Measurements from ENCODE around the gene SFXN3. TPM values are rescaled to one million over a fixed set of nuclear protein-coding genes. Genes with fewer than 3 reads are reported as not detected.

The SFXN3 gene
- total RNA-seq, 6 experiments from 2014 or later: 44.1 to 57.4 (median 50.5) TPM

DNA sequence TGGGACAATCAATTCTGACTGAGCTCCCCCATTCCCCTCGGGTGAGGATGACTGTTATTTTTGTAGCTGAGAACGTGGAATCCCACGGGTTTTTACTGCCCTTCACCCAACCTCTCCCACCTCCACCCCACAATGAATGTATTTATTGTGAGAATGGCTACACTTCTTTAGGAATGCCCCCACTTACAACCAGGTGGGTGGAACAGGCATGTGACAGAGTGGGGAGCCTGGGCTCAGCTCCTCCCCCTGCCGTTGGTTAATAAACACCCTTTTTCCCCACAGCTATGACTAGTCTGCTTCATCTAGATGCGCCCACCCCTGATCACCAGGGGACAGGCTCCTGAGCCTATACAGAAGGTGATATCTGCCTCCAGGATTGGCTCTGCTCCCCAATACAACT, 45.7 kb upstream of the SFXN3 start:
- H3K36me3 Mint-ChIP-seq (ENCODE audit: low read depth): peaks cover 10% of the 10 kb centered on the region
- H3K9me3 Mint-ChIP-seq: no peaks in the 10 kb centered on the region
- DNase-seq: no peak
- TF ChIP-seq, protein P1, sequence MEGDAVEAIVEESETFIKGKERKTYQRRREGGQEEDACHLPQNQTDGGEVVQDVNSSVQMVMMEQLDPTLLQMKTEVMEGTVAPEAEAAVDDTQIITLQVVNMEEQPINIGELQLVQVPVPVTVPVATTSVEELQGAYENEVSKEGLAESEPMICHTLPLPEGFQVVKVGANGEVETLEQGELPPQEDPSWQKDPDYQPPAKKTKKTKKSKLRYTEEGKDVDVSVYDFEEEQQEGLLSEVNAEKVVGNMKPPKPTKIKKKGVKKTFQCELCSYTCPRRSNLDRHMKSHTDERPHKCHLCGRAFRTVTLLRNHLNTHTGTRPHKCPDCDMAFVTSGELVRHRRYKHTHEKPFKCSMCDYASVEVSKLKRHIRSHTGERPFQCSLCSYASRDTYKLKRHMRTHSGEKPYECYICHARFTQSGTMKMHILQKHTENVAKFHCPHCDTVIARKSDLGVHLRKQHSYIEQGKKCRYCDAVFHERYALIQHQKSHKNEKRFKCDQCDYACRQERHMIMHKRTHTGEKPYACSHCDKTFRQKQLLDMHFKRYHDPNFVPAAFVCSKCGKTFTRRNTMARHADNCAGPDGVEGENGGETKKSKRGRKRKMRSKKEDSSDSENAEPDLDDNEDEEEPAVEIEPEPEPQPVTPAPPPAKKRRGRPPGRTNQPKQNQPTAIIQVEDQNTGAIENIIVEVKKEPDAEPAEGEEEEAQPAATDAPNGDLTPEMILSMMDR (IDR thresholded peaks at IDR 0.05): no peak; the same call in 1 of the 2 replicates
- no peak overlapping the region for H3K27ac Mint-ChIP-seq
- peaks cover 24% of the 10 kb centered on the region for H3K4me1 Mint-ChIP-seq (ENCODE audit: low read depth)
- no peak overlapping the region for H3K4me3 Mint-ChIP-seq
- no peaks in the 10 kb centered on the region; the same call in 1 of the 2 replicates for H3K27me3 Mint-ChIP-seq (ENCODE audit: insufficient read depth)

DNA sequence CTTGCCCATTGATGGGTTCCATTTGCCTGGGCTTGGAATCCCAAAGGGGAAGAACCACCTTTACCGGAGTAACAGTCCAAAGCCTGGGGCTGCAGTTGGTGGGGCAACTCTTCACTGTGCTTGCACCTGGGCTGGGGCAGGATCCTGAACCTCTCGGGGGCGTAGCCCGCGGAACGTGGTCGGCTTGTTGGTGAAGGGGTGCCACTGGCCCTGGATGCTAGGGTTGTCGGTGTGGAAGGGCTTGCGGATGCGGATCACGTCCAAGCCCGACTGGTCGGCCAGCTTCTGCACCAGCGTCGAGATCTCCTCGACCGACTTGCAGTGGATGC, 44.4 kb upstream of the SFXN3 start:
- Mint-ChIP-seq H3K4me1 (ENCODE audit: low read depth) (peaks cover 27% of the 10 kb centered on the region), H3K9me3 (no peaks in the 10 kb centered on the region), H3K27ac (0 out of 2 replicates have a peak overlapping the region, but pooled peaks have one; percentile 85), H3K36me3 (ENCODE audit: low read depth) (peaks cover 21% of the 10 kb centered on the region), H3K27me3 (ENCODE audit: insufficient read depth) (no peaks in the 10 kb centered on the region; the same call in 1 of the 2 replicates), H3K4me3 (peak overlapping the region; percentile 99)
- TF ChIP-seq, protein P1 (IDR thresholded peaks at IDR 0.05): no peak
- DNase-seq: no peak

DNA sequence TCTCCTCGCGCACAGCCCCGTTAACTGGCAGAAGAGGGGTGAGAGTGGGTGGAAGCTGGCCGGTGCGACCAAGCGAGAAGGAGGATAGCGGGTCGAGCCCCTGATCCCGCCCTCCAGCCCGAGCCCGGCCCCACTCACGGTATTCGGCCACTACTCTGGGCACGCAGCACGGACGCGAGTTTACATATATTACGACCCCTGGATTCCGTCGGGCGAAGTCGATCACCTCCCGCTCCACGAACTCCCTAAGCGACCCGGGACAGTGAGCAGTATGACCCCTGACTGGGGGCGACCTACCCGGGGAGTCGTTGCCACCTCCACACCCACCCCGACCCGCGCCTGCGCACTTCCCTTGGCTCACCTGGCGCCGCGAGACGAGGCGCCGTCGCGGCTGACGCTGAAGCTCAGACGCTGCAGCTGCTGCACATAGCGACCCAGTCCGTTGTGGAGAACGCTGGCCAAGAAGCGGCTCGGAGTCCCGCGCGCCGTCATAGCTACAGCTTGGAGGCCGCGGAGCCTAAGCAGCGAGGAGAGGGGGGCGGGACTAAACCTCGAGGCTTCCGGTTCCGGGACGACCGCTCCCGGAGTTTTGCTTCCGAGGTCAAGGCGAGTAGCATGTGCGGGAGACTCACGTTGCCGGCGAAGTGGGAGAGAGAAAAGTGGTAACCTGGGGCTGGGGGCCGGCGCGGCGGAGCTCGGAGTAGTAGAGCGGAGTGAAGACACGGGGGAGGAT, 43.9 kb upstream of the SFXN3 start, which contains the start of the genes MRPL43 and TWNK:
TSS of gene MRPL43 (minus strand) at position 546 of the 733 bp plus-strand sequence. CDS start at position 492, 54 bp downstream.
TSS of gene TWNK (plus strand) at position 592 of the 733 bp plus-strand sequence. CDS start 668 bp downstream, outside the sequence.
- Mint-ChIP-seq H3K36me3 (ENCODE audit: low read depth) (peaks cover 21% of the 10 kb centered on the region), H3K9me3 (no peaks in the 10 kb centered on the region), H3K27ac (peak within 1 kb of the TSS; percentile 85), H3K4me1 (ENCODE audit: low read depth) (peaks cover 27% of the 10 kb centered on the region), H3K27me3 (ENCODE audit: insufficient read depth) (no peaks in the 10 kb centered on the region; the same call in 1 of the 2 replicates), H3K4me3 (peak within 1 kb of the TSS; percentile 99)
- TF ChIP-seq, protein P1 (IDR thresholded peaks at IDR 0.05): no peak
- DNase-seq: peak; percentile 62

DNA sequence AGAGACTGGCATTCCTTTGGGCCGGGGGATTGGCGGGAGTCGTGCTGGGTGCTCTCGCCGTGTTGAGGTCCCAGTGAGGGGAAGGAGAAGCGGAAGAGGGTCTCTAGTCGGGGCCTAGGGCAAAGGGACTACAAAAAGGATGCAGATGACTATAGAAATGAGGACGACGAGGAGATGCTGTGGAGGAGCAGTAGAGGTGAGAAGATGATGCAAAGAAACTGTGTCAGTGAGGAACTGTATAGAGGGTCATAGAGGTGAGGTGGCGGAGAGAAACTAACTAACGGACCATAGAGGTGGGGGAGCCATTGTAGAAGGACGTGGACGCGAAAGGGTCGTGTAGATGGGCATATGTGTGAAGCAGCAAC, 43.4 kb upstream of the SFXN3 start:
- Mint-ChIP-seq H3K4me3 (peak overlapping the region; percentile 99), H3K9me3 (no peaks in the 10 kb centered on the region), H3K27ac (peak overlapping the region; percentile 85), H3K36me3 (ENCODE audit: low read depth) (peaks cover 21% of the 10 kb centered on the region), H3K4me1 (ENCODE audit: low read depth) (peaks cover 27% of the 10 kb centered on the region), H3K27me3 (ENCODE audit: insufficient read depth) (no peaks in the 10 kb centered on the region; the same call in 1 of the 2 replicates)
- TF ChIP-seq, protein P1 (IDR thresholded peaks at IDR 0.05): no peak
- DNase-seq: no peak

DNA sequence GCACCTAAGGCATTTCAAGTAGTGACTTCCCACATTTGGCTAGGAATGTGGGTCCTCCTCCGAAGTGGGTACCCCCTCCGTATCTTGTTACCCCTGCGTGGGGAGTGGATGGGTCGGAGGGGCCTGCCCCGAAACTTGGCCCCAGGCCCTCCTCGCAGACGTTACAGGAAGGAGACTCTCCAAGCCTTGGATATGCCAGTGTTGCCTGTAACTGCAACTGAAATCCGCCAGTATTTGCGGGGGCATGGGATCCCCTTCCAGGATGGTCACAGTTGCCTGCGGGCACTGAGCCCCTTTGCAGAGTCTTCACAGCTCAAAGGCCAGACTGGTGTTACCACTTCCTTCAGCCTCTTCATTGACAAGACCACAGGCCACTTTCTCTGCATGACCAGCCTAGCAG, 42.9 kb upstream of the SFXN3 start:
- DNase-seq: no peak
- peaks cover 21% of the 10 kb centered on the region for H3K36me3 Mint-ChIP-seq (ENCODE audit: low read depth)
- peak overlapping the region; percentile 99 for H3K4me3 Mint-ChIP-seq
- TF ChIP-seq, protein P1 (IDR thresholded peaks at IDR 0.05): no peak
- no peaks in the 10 kb centered on the region; the same call in 1 of the 2 replicates for H3K27me3 Mint-ChIP-seq (ENCODE audit: insufficient read depth)
- peaks cover 27% of the 10 kb centered on the region for H3K4me1 Mint-ChIP-seq (ENCODE audit: low read depth)
- H3K9me3 Mint-ChIP-seq: no peaks in the 10 kb centered on the region
- peak overlapping the region; percentile 85; the same call in 1 of the 2 replicates for H3K27ac Mint-ChIP-seq

Data from HFFc6 (cell line).